Suprapubic skin (tissue), 4 donors: ENCODE data around the gene PHYH. TPM values are rescaled to one million over a fixed set of nuclear protein-coding genes. Genes with fewer than 3 reads are reported as not detected.
"Not testable (repeated sequence)": the region's sequence is repeated elsewhere in the genome, so short reads cannot be mapped to it uniquely, and the experiment has no call there.

Experiments used
- DNase-seq, 2 donors: peaks; one replicate each; pipeline ENCODE4 v3.0.0-alpha.2; 2019; ENCODE audit warnings: low spot score in 2 of 2
- H3K27ac ChIP-seq: fragments of 200-600 bp; sonication (generic); one replicate; pipeline ENCODE4 v1.5.1; 2019
- H3K27me3 ChIP-seq: fragments of 200-600 bp; sonication (generic); one replicate; pipeline ENCODE4 v1.5.1; 2019
- H3K36me3 ChIP-seq: fragments of 200-600 bp; sonication (generic); one replicate; pipeline ENCODE4 v1.5.1; 2019
- H3K4me1 ChIP-seq: fragments of 200-600 bp; sonication (generic); one replicate; pipeline ENCODE4 v1.5.1; 2019
- H3K4me3 ChIP-seq: fragments of 200-600 bp; sonication (generic); one replicate; pipeline ENCODE4 v1.5.1; 2019; ENCODE audit warnings: mild to moderate bottlenecking
- H3K9me3 ChIP-seq: fragments of 200-600 bp; sonication (generic); one replicate; pipeline ENCODE4 v1.5.1; 2019
- CTCF ChIP-seq, 2 donors: fragments of 200-600 bp in 1 of 2; fragments of 450-650 bp in 1 of 2; sonication (generic) in 1 of 2; IDR thresholded peaks; one replicate each; pipeline ENCODE4 v1.5.1; 2016 to 2019; ENCODE audit warnings: antibody characterized with exemption in 2 of 2, mild to moderate bottlenecking in 1 of 2, moderate library complexity in 1 of 2
- EP300 ChIP-seq: sonication (generic); formaldehyde crosslinking; IDR thresholded peaks from one replicate; pipeline ENCODE4 v1.6.1; 2017; ENCODE audit warnings: antibody characterized with exemption
- POLR2A ChIP-seq, 2 donors: fragments of 450-650 bp; IDR thresholded peaks; one replicate each; pipeline ENCODE4 v1.6.1; 2017; ENCODE audit warnings: antibody characterized with exemption in 2 of 2, mild to moderate bottlenecking in 2 of 2, moderate library complexity in 2 of 2
- POLR2AphosphoS5 ChIP-seq, 3 donors: sonication (generic); formaldehyde crosslinking; IDR thresholded peaks; one replicate each; pipeline ENCODE4 v1.6.1; 2017; ENCODE audit warnings: antibody characterized with exemption in 3 of 3
- WGBS: methylation state at CpG from one replicate; pipeline ENCODE4 v1.1.5; 2018; 5-methylcytosine and 5-hydroxymethylcytosine counted together
- total RNA-seq, 4 donors: library from RNA; depleted of rRNA; stranded (reverse); fragments of >200 nt; gene quantifications; one replicate each; pipeline ENCODE4 v1.1.0, GENCODE V29; 2016

PHYH gene
- total RNA-seq, 4 donors from 2014 or later = 10.5 to 22.2 (median 13.3) TPM

GRCh38 chr10:13337827-13338196 is 37.9 kb upstream of the PHYH start:
- no peak overlapping the region for H3K4me3 ChIP-seq
- no peaks in the 10 kb centered on the region for H3K9me3 ChIP-seq
- H3K27me3 ChIP-seq = no peaks in the 10 kb centered on the region
- no peak overlapping the region for H3K27ac ChIP-seq
- no peak for DNase-seq
- H3K36me3 ChIP-seq = peaks cover 35% of the 10 kb centered on the region
- H3K4me1 ChIP-seq = peaks cover 8% of the 10 kb centered on the region
- TF ChIP-seq CTCF (IDR thresholded peaks at IDR 0.05) (no peak), EP300 (no peak), POLR2AphosphoS5 (IDR thresholded peaks at IDR 0.05) (no peak), POLR2A (IDR thresholded peaks at IDR 0.05) (no peak)
- WGBS = 79% methylated on average over 6 of the region's 6 CpGs

- Histone ChIP-seq H3K27ac (no peak overlapping the region), H3K27me3 (no peaks in the 10 kb centered on the region), H3K9me3 (no peaks in the 10 kb centered on the region), H3K36me3 (peaks cover 40% of the 10 kb centered on the region), H3K4me1 (peaks cover 8% of the 10 kb centered on the region), H3K4me3 (no peak overlapping the region)
- WGBS = 97% methylated on average over 4 of the region's 4 CpGs
- TF ChIP-seq POLR2AphosphoS5 (IDR thresholded peaks at IDR 0.05) = no peak
- no peak for TF ChIP-seq CTCF (IDR thresholded peaks at IDR 0.05)
- no peak for TF ChIP-seq POLR2A (IDR thresholded peaks at IDR 0.05)
- TF ChIP-seq EP300 = no peak
- no peak for DNase-seq
These were observed 37.4 kb upstream of the PHYH start for GRCh38 chr10:13337128-13337826.

GRCh38 chr10:13335881-13336280 is 36.0 kb upstream of the PHYH start:
- Histone ChIP-seq H3K27me3 (no peaks in the 10 kb centered on the region), H3K36me3 (peaks cover 54% of the 10 kb centered on the region), H3K27ac (no peak overlapping the region), H3K4me1 (peaks cover 8% of the 10 kb centered on the region), H3K9me3 (no peaks in the 10 kb centered on the region), H3K4me3 (no peak overlapping the region)
- 96% methylated on average over 9 of the region's 9 CpGs for WGBS
- no peak for DNase-seq
- TF ChIP-seq POLR2AphosphoS5 (IDR thresholded peaks at IDR 0.05) (no peak), CTCF (IDR thresholded peaks at IDR 0.05) (no peak), POLR2A (IDR thresholded peaks at IDR 0.05) (no peak), EP300 (no peak)

- Histone ChIP-seq H3K27me3 (no peaks in the 10 kb centered on the region), H3K4me1 (peaks cover 8% of the 10 kb centered on the region), H3K9me3 (no peaks in the 10 kb centered on the region), H3K27ac (no peak overlapping the region), H3K4me3 (no peak overlapping the region), H3K36me3 (peaks cover 61% of the 10 kb centered on the region)
- TF ChIP-seq POLR2AphosphoS5 (IDR thresholded peaks at IDR 0.05) (no peak), POLR2A (IDR thresholded peaks at IDR 0.05) (no peak), CTCF (IDR thresholded peaks at IDR 0.05) (no peak), EP300 (no peak)
- 100% methylated on average over 2 of the region's 2 CpGs for WGBS
- DNase-seq = no peak
These were observed 34.7 kb upstream of the PHYH start for GRCh38 chr10:13334556-13334955.

- H3K27me3 ChIP-seq = no peaks in the 10 kb centered on the region
- H3K27ac ChIP-seq = no peak overlapping the region
- peak in 1 of 2 donors; percentile 16 for DNase-seq
- H3K4me3 ChIP-seq = no peak overlapping the region
- H3K9me3 ChIP-seq = no peaks in the 10 kb centered on the region
- H3K36me3 ChIP-seq = peaks cover 80% of the 10 kb centered on the region
- H3K4me1 ChIP-seq = no peaks in the 10 kb centered on the region
- TF ChIP-seq POLR2AphosphoS5 (IDR thresholded peaks at IDR 0.05) (no peak), POLR2A (IDR thresholded peaks at IDR 0.05) (no peak), EP300 (no peak), CTCF (IDR thresholded peaks at IDR 0.05) (no peak)
- 91% methylated on average over 5 of the region's 5 CpGs for WGBS
These were observed 31.8 kb upstream of the PHYH start for GRCh38 chr10:13331646-13332045.

- DNase-seq, H3K9me3 ChIP-seq, H3K27me3 ChIP-seq, H3K27ac ChIP-seq, H3K4me3 ChIP-seq, H3K4me1 ChIP-seq: not testable (repeated sequence)
- WGBS = 97% methylated on average over 8 of the region's 8 CpGs
- peaks cover 81% of the 10 kb centered on the region for H3K36me3 ChIP-seq
These were observed 31.1 kb upstream of the PHYH start for GRCh38 chr10:13330980-13331379.
